Neural progenitor cell (in vitro differentiated cells): Measurements from ENCODE around the gene SPSB4.

Experiments
- CTCF ChIP-seq: fragments of 200-600 bp; sonication (generic); IDR thresholded peaks from 2 replicates; pipeline ENCODE4 v1.5.1; 2017; ENCODE audit warnings: antibody characterized with exemption, mild to moderate bottlenecking
- EZH2phosphoT487 ChIP-seq: fragments of 200-600 bp; sonication (generic); IDR thresholded peaks from 2 replicates; pipeline ENCODE4 v1.6.1; 2017; ENCODE audit warnings: antibody characterized with exemption

GRCh38 chr3:141011997-141012262 lies 39.2 kb upstream of the SPSB4 start:
- TF ChIP-seq EZH2phosphoT487 = no peak
- TF ChIP-seq CTCF = no peak
